ENCODE measurements around the gene IQSEC2.

DNA sequence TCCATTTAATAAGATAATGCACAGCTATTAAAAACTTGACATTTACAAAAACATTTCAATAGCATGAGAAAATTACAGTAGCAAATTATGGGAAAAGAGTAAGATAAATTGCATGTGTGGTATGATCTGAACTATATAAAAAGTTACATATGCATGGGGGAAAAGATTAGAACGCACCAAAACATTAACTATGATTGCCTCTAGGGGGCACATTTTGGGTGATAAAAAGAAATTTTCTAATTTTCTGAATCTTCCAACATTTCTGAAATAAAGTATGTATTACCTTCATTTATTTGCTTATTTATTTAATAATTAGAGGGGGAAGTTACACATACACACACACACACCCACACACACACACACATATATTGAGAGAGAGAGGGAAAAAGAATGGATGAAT is 36.8 kb downstream of the IQSEC2 start:
- no peak for TF ChIP-seq EZH2 (IDR thresholded peaks at IDR 0.05)
- no peak for TF ChIP-seq CBX3 (IDR thresholded peaks at IDR 0.05; ENCODE audit: low read depth)
- no peak for TF ChIP-seq POLR2AphosphoS5 (IDR thresholded peaks at IDR 0.05; ENCODE audit: low read depth, low read length)
- TF ChIP-seq, protein P1, sequence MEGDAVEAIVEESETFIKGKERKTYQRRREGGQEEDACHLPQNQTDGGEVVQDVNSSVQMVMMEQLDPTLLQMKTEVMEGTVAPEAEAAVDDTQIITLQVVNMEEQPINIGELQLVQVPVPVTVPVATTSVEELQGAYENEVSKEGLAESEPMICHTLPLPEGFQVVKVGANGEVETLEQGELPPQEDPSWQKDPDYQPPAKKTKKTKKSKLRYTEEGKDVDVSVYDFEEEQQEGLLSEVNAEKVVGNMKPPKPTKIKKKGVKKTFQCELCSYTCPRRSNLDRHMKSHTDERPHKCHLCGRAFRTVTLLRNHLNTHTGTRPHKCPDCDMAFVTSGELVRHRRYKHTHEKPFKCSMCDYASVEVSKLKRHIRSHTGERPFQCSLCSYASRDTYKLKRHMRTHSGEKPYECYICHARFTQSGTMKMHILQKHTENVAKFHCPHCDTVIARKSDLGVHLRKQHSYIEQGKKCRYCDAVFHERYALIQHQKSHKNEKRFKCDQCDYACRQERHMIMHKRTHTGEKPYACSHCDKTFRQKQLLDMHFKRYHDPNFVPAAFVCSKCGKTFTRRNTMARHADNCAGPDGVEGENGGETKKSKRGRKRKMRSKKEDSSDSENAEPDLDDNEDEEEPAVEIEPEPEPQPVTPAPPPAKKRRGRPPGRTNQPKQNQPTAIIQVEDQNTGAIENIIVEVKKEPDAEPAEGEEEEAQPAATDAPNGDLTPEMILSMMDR (IDR thresholded peaks at IDR 0.05 in 2 of 3, conservative IDR thresholded peaks at IDR 0.05 in 1 of 3; ENCODE audit: borderline replicate concordance in 1 of 3, insufficient read depth in 1 of 3, low read depth in 2 of 3, low read length in 2 of 3), result peak; percentile 20 to 37 (median 30); a peak in 4 of 6 replicates
- TF ChIP-seq, protein P2, sequence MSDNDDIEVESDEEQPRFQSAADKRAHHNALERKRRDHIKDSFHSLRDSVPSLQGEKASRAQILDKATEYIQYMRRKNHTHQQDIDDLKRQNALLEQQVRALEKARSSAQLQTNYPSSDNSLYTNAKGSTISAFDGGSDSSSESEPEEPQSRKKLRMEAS (IDR thresholded peaks at IDR 0.05), result no peak
- no peak for TF ChIP-seq SIN3A (IDR thresholded peaks at IDR 0.05; ENCODE audit: low read depth)
- TF ChIP-seq, protein P3, sequence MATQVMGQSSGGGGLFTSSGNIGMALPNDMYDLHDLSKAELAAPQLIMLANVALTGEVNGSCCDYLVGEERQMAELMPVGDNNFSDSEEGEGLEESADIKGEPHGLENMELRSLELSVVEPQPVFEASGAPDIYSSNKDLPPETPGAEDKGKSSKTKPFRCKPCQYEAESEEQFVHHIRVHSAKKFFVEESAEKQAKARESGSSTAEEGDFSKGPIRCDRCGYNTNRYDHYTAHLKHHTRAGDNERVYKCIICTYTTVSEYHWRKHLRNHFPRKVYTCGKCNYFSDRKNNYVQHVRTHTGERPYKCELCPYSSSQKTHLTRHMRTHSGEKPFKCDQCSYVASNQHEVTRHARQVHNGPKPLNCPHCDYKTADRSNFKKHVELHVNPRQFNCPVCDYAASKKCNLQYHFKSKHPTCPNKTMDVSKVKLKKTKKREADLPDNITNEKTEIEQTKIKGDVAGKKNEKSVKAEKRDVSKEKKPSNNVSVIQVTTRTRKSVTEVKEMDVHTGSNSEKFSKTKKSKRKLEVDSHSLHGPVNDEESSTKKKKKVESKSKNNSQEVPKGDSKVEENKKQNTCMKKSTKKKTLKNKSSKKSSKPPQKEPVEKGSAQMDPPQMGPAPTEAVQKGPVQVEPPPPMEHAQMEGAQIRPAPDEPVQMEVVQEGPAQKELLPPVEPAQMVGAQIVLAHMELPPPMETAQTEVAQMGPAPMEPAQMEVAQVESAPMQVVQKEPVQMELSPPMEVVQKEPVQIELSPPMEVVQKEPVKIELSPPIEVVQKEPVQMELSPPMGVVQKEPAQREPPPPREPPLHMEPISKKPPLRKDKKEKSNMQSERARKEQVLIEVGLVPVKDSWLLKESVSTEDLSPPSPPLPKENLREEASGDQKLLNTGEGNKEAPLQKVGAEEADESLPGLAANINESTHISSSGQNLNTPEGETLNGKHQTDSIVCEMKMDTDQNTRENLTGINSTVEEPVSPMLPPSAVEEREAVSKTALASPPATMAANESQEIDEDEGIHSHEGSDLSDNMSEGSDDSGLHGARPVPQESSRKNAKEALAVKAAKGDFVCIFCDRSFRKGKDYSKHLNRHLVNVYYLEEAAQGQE (IDR thresholded peaks at IDR 0.05; ENCODE audit: low read depth), result no peak

Data from HCT116 (cell line).